ENCODE data around the gene TMEM59. TPM values are rescaled to one million over a fixed set of nuclear protein-coding genes. Genes with fewer than 3 reads are reported as not detected.

The TMEM59 gene
- total RNA-seq, 1 experiment from 2014 or later: 116 TPM

- TF ChIP-seq CTCF (IDR thresholded peaks at IDR 0.05; ENCODE audit: insufficient read depth in 1 of 2, low read depth in 1 of 2, low read length in 1 of 2, severe bottlenecking in 1 of 2, unreplicated experiment in 1 of 2): no peak
- H3K4me3 ChIP-seq (ENCODE audit: low read depth, low read length): no peak overlapping the region
- H3K36me3 ChIP-seq (ENCODE audit: control insufficient read depth, insufficient read depth, low read length): no peaks in the 10 kb centered on the region
- Mint-ChIP-seq H3K4me3 (ENCODE audit: unreplicated experiment) (no peak overlapping the region), H3K9me3 (ENCODE audit: unreplicated experiment) (no peaks in the 10 kb centered on the region), H3K36me3 (ENCODE audit: insufficient read depth, unreplicated experiment) (no peaks in the 10 kb centered on the region), H3K4me1 (ENCODE audit: low read depth, unreplicated experiment) (peaks cover 11% of the 10 kb centered on the region), H3K27ac (ENCODE audit: unreplicated experiment) (no peak overlapping the region), H3K27me3 (ENCODE audit: insufficient read depth, unreplicated experiment) (no peaks in the 10 kb centered on the region)
- no peaks in the 10 kb centered on the region for H3K27me3 ChIP-seq (replicated peaks; ENCODE audit: control insufficient read depth, insufficient read depth, low read length)
- peaks cover 7% of the 10 kb centered on the region; the same call in 1 of the 2 replicates for H3K4me1 ChIP-seq
- CTCF ChIA-PET: no interaction called here
- H3K9me3 ChIP-seq: no peaks in the 10 kb centered on the region
- intact Hi-C loops (cut with micrococcal nuclease; ENCODE audit: unreplicated experiment): no loop called here
- DNase-seq: no peak
- no TSS peak for BruUV-seq (replicated peaks)
- POLR2A ChIA-PET: no interaction called here
Observed at GRCh38 chr1:54091666-54092065, 38.7 kb upstream of the TMEM59 start.

GRCh38 chr1:54088385-54088784 lies 35.4 kb upstream of the TMEM59 start:
- Mint-ChIP-seq H3K9me3 (ENCODE audit: unreplicated experiment) (no peaks in the 10 kb centered on the region), H3K4me3 (ENCODE audit: unreplicated experiment) (no peak overlapping the region), H3K36me3 (ENCODE audit: insufficient read depth, unreplicated experiment) (no peaks in the 10 kb centered on the region), H3K27ac (ENCODE audit: unreplicated experiment) (no peak overlapping the region), H3K4me1 (ENCODE audit: low read depth, unreplicated experiment) (no peaks in the 10 kb centered on the region), H3K27me3 (ENCODE audit: insufficient read depth, unreplicated experiment) (no peaks in the 10 kb centered on the region)
- H3K27me3 ChIP-seq (replicated peaks; ENCODE audit: control insufficient read depth, insufficient read depth, low read length): no peaks in the 10 kb centered on the region
- ChIA-PET CTCF (no interaction called here), POLR2A (no interaction called here)
- no TSS peak for BruUV-seq (replicated peaks)
- intact Hi-C loops (cut with micrococcal nuclease; ENCODE audit: unreplicated experiment): no loop called here
- TF ChIP-seq CTCF (IDR thresholded peaks at IDR 0.05; ENCODE audit: insufficient read depth in 1 of 2, low read depth in 1 of 2, low read length in 1 of 2, severe bottlenecking in 1 of 2, unreplicated experiment in 1 of 2): no peak
- no peaks in the 10 kb centered on the region for H3K36me3 ChIP-seq (ENCODE audit: control insufficient read depth, insufficient read depth, low read length)
- no peak overlapping the region for H3K4me3 ChIP-seq (ENCODE audit: low read depth, low read length)
- DNase-seq: no peak
- H3K4me1 ChIP-seq: no peaks in the 10 kb centered on the region
- no peaks in the 10 kb centered on the region for H3K9me3 ChIP-seq

GRCh38 chr1:54086754-54087153 lies 33.8 kb upstream of the TMEM59 start:
- Histone ChIP-seq H3K4me3 (ENCODE audit: low read depth, low read length) (no peak overlapping the region), H3K36me3 (ENCODE audit: control insufficient read depth, insufficient read depth, low read length) (no peaks in the 10 kb centered on the region), H3K27me3 (replicated peaks; ENCODE audit: control insufficient read depth, insufficient read depth, low read length) (no peaks in the 10 kb centered on the region), H3K4me1 (no peaks in the 10 kb centered on the region), H3K9me3 (no peaks in the 10 kb centered on the region)
- DNase-seq: no peak
- no peak overlapping the region for H3K4me3 Mint-ChIP-seq (ENCODE audit: unreplicated experiment)
- H3K27me3 Mint-ChIP-seq (ENCODE audit: insufficient read depth, unreplicated experiment): no peaks in the 10 kb centered on the region
- H3K9me3 Mint-ChIP-seq (ENCODE audit: unreplicated experiment): no peaks in the 10 kb centered on the region
- no peak for TF ChIP-seq CTCF (IDR thresholded peaks at IDR 0.05; ENCODE audit: insufficient read depth in 1 of 2, low read depth in 1 of 2, low read length in 1 of 2, severe bottlenecking in 1 of 2, unreplicated experiment in 1 of 2)
- no TSS peak for BruUV-seq (replicated peaks)
- H3K4me1 Mint-ChIP-seq (ENCODE audit: low read depth, unreplicated experiment): peaks cover under 1% of the 10 kb centered on the region
- H3K36me3 Mint-ChIP-seq (ENCODE audit: insufficient read depth, unreplicated experiment): no peaks in the 10 kb centered on the region
- ChIA-PET CTCF (no interaction called here), POLR2A (no interaction called here)
- intact Hi-C loops (cut with micrococcal nuclease; ENCODE audit: unreplicated experiment): no loop called here
- H3K27ac Mint-ChIP-seq (ENCODE audit: unreplicated experiment): no peak overlapping the region
